Stimulated activated CD4-positive, alpha-beta T cell treated with anti-CD3 and anti-CD28 coated beads, Interleukin-2, amount 100 ng/mL, for 48 hours (primary cell): Measurements from ENCODE around the gene HUNK.
"Not testable (repeated sequence)": the region's sequence is repeated elsewhere in the genome, so short reads cannot be mapped to it uniquely, and the experiment has no call there.

Experiments used
- DNase-seq, 2 donors: peaks; one replicate each; pipeline ENCODE4 v3.0.0-alpha.2; 2020

HUNK gene

DNA sequence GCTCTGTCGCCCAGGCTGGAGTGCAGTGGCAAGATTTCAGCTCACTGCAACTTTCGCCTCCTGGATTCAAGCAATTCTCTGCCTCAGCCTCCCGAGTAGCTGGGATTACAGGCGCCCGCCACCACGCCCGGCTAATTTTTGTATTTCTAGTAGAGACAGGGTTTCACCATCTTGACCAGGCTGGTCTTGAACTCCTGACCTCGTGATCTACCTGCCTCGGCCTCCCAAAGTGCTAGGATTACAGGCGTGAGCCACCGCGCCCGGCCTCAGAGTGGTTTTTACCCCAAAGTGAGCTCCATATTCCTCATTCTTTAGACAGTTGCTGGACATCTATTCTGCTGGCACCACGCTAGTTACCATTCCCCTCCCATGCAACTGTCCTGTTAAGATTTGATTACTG lies 1.4 kb upstream of the HUNK start:
- not testable (repeated sequence) for DNase-seq

- DNase-seq, result no peak
Observed at GRCh38 chr21:31872072-31872451, 758 bp upstream of the HUNK start.

GRCh38 chr21:31873275-31873695 lies 465 bp downstream of the HUNK start:
- DNase-seq, result peak; percentile 1 to 9

GRCh38 chr21:31873696-31874599 lies 1.1 kb downstream of the HUNK start:
- peak; percentile 64 to 72 for DNase-seq

- DNase-seq, result no peak
Observed at GRCh38 chr21:31874812-31875212, 2.0 kb downstream of the HUNK start.

DNA sequence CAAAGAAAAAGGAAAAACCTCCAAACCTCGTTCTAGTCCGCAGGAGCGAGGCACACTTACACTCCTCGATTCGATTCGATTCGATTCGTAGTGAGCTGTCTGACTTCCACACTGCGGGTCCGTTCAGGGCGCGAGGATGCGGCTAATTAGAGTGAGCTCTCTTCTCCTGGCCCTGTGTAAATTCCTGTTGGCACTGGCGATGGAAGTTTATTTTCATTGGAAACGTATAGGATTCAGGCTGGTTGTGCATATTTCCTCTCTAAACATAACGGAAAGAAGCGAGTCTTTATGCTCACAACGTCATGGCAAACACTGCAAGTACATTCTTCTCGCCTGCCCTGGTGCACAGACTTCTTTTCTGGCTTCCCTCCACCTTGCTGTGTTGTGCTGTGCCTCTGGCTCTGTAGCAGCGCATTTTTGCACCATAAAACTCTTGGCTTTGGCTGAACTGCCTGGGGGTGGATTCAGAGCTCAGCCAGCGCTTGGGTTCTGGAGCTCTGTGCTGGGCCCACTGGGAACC lies 2.7 kb downstream of the HUNK start:
- DNase-seq, result no peak

DNA sequence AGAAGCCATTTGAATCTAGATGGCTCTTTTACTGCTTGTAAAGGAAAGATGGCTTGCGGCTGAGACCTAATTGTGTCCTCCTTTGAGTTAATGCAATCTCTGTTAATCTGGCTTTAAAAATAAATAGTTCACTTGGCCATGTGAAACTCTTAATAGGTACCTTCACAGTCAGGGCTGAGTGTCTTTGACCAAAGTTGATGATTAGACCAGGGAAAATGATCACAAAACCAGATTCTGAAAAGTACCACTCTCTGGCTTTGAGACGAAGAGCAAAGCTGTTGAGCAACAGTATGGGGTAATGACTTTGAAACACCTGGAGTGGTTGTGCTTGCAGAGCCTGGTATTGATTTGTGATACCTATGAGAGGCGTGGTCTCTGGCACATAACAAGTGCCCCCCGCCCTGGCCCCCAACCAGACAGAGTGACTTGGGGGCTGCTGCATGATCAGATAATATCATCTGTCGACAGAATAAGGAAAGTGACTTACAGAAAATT lies 4.7 kb downstream of the HUNK start:
- DNase-seq, result no peak

DNA sequence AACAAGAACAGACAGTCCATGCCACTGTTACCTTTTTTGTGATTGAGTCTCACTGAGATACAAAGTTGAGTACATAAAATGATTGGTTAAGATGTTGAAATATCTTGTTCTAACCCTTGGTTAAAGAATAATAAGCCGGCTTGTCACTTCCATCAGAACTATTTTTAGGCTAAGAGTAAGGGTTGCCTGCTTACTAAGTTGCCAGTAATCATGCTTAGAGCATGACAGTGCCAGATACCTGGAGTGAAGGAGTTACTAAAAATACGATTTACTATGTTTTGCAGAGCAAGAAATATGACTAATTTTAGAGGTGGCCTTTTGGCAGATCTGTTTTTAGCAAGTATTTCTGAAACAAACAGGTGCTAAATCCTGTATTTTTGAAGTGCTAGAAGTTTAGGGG lies 6.0 kb downstream of the HUNK start:
- DNase-seq, result no peak

DNA sequence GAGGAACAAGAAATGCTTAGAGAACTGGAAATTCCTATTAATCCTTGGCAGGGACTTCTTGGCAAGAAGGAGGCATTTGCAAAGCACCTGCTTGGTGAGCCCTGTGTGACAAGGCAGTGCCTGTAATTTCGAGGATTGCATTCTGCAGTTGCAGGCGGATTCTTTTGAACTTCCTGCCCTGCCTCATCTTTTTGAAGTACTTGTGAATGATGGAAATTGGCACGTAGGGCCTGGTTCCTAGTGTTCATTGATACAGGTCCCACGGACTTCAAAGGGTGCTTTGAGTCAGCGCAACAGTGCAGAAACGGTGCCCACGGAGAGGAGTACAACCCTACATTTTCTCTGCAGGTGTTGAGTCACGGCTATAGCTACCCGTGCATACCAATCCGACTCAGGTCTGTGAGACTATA lies 6.4 kb downstream of the HUNK start:
- no peak for DNase-seq

GRCh38 chr21:31879911-31880310 lies 7.1 kb downstream of the HUNK start:
- DNase-seq, result no peak

DNA sequence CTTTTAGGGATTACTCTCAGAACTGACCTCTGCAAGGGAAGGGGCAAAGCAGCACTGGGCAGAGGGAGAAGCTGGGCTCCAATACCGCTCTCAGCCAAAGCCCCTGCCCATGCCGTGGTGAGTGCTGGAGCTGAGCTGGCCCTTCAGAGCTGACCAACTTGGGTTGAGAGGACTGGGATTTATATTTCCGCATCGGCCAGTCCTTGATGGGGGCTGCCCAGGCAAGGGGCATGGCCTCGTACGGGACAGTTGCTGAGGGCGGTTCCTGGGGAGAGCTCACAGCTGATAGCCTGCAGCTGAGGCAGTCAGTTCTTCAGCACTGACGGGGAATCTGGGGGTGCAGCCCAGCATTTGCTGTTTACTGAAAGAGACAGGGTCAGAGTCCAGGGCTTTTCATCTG lies 8.0 kb downstream of the HUNK start:
- DNase-seq, result no peak

DNA sequence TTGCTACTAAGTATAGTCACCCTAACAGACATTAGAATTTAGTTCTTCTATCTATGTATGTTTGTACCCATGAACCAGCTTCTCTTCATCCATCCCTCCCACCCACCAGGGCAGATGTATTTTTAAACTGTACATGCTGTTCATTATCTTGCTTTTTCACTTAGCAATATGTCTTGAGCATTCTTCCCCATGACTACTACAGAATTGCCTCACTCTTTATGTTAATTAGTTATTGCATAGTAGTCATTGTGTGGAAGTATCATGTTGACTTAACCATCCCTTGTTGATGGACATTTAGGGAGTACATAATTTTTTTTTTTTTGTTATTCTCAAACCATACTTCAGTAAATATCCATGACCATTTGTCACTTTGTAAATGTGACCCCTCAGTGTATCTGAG lies 9.9 kb downstream of the HUNK start:
- DNase-seq, result no peak

GRCh38 chr21:31885146-31885545 lies 12.3 kb downstream of the HUNK start:
- DNase-seq, result no peak

DNA sequence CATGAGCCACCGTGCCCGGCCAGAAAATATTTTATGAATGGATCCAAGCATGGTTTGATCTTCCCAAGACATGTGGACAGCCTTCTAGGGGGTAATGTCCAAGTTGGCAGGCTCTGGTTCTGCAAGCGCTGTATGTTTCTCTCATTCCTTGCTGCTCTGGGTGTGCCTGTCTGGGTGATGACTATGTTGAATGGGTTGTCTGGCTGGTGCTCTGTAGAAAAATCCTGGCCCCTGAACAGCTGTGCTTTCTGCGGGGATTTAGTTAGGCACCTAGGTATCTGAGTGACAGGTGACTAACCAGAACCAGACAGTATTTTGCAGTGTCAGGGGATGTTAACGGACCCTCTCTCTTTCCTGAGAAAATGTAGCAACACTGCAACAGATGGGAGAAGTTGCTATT lies 14.1 kb downstream of the HUNK start:
- no peak for DNase-seq

DNA sequence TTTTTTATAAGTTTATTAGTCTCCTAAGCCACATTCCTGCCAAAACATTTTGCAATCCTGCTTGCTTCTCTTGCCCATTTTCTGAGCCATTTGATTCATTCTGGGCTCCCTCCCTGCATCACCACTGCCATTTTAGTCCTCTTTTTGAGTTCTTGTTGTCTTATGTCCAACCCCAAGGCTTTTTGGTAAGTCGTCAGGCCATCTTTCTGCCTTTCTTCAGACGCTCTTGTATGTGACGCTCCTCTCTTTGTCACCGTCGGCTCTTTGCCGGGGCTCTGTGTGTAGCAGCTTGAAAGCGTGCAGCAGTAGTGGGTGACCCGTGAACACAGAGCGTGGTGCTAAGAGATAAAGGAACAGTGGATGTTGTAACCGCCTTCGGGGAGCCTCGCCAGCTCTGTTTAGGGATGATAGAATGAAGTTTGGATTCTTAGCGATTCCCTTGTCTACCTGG lies 14.6 kb downstream of the HUNK start:
- DNase-seq, result no peak

GRCh38 chr21:31888936-31889371 lies 16.1 kb downstream of the HUNK start:
- no peak for DNase-seq

DNA sequence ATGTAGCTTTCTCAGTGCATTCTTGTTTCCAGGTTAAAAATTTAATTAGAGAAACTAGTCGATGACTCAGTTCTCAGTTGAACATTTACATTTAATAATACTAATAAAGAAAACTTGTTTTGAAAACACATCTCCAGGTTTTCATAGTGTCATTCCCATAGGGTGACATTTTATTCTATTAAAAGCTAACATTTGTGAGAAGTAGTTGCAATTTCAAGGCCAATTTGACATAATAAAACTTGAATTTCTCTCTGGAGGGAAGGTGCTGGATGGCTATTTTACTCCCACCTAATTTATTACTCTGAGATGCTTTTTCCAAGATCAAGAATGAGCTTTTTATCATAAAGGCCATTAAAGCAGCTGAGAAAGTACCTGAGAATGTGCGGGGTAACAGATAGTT lies 16.6 kb downstream of the HUNK start:
- DNase-seq, result no peak

DNA sequence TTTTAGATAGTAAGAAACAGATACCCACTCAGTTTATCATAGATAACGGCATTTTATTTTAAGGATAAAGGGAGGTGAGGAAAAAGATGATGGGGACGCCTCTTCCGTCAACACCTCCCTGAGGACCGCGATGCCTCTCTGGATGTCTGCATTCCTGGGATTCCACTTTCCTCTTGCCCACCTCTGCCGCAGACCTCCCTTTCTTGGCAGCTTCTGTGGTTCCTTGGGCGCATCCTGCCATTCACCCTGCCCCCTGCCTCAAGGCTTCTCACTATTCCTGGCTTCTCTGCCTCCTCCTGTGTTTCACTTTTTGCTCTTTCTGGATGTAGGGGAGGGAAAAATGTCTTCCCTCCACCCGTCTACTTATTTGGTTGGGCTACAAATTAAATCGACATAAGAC lies 19.9 kb downstream of the HUNK start:
- no peak for DNase-seq

DNA sequence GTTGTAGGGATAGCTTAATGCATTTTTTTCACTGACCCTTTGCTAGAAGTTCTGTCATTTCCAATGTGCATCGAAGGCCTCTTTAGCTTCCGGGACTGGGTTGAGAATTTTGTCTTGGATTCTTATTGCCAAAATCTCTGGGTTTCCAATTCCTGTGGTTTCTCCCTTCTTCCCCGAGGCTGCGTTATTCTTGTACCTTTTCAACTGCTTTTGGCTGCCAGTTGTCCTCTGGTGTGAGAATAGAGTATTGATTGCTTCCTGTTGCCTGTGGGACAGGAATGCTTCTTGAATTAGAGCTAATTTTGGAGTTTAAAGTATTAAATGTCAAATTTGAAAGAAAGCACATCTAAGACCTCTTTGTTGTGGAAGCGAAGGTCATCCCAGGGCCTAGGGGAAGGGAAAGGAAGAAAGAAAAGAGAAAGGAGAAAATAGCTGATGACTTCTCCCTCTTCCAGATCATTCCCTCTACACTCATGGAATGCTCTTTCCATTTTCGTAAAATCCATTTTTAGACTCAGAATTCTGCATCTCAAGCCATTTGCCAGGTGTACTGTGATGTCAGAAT lies 21.1 kb downstream of the HUNK start:
- no peak for DNase-seq

GRCh38 chr21:31894457-31894856 lies 21.6 kb downstream of the HUNK start:
- DNase-seq, result no peak

DNA sequence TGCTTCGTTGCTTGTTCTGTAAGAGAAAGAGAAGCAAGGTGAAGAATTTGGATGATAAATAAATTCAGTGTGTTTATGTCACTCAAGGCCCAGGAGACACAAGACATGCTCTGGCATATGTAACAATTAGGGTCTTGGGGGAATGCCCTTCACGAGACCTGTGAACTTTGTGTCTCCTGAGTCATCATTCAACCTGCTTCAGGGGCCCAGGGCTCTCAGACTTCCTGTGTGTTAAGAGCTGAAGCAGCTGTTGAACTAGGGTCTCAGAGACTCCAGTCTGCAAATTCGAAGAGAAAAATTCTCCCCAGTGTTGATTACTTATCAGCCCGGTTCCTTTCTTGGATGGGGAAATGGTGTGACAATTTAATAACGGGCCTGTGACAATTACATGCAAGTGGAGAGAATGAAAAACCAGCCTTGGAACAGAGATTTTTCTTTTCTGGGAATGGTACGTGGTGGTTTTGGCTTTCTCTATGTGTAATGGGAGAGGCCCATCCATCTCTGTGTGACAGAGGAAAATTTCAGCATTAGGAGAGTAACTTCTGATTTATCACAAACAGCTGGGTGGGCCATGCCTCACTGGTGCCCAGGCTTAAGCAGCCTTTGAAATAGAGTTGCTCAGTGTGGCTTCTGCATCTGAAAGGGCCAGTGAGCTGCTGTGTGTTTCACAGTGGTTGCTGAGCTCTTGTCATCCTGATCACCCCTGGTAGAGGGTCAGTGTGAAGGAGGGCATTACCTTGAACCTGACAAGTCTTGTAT lies 22.4 kb downstream of the HUNK start:
- DNase-seq, result no peak

GRCh38 chr21:31896019-31896418 lies 23.2 kb downstream of the HUNK start:
- DNase-seq, result no peak

GRCh38 chr21:31897311-31897710 lies 24.5 kb downstream of the HUNK start:
- no peak for DNase-seq
